HG03060 (cell line): ENCODE measurements around the gene CTNS.
A peak's percentile ranks its signal among the peaks of the same experiment; 100 is the strongest.

ENCODE experiments used
- ATAC-seq: cut with Tn5 transposase; IDR thresholded peaks from one replicate; pipeline ENCODE4 v1.9.1; 2021; ENCODE audit warnings: low read depth, moderate number of reproducible peaks; ENCODE audit not compliant: unreplicated experiment

The CTNS gene

DNA sequence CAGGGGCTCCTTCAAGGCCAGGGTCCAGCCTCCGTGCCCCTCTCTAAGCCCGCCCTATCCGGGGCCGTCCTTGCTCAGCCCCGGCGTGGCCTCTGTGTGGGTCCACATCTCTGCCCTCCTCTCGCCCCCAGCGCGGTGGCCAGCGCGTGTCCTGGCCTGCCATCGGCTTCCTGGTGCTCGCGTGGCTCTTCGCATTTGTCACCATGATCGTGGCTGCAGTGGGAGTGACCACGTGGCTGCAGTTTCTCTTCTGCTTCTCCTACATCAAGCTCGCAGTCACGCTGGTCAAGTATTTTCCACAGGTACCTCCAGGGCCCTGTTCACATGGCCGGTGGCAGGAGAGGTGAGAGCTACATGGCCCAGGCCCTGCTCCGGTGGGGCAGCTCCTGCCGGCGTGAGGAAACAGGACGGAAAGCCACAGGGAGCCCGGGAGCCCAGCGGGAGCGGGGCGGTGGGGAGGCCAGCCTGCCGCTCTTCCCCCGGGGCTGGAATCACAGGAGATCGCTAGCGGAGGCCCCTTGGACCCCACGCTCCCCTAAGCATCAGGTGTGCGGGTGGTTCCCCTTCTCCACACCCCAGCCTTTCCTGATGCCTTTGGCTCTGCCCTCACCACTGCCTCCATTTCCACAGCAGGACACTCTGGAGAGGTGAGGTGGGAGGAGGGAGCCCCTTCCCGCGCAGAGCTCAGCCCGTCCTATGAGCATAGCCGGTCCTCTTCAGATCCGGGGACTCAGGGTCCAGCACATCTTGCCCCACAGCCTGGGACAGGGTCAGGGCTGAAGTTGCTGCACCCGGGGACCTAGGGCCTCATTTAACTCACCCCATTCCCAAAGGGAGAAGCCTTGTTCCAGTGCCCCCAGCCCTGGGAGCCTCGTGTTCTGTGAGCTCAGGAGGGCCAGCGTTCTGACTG, 21.6 kb downstream of the CTNS start:
- ATAC-seq, result no peak

DNA sequence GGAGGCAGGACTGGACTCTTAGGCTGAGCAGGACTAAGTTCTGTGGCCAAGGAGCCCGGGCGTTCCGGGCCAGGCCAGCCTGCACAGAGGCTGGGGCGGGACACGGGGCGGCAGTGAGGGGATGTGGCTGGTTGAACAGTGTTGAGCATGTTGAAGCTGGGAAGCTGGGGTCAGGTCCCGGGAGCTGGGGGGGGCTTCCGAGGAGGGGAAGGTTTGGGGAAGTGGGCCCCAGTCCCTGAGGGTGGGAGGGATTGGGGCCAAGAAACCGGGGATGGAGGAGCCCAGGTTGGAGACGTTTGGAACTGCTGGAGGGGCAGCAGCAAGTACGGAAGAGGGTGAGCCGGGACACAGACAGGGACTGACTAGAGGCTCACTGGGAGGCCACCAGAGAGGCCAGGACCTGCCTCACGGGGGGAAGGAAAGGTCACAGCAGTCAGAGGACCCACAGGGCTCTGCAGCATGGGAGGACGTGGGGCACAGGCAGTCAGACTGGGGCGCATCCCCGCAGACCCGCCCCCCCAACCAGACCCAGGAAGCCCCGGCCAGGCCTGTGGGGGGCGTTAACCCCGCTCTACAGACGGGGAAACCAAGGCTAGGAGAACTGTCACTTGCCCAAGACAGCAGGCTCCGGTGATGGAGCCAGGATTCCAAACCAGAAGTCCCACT, 22.4 kb downstream of the CTNS start:
- no peak for ATAC-seq

DNA sequence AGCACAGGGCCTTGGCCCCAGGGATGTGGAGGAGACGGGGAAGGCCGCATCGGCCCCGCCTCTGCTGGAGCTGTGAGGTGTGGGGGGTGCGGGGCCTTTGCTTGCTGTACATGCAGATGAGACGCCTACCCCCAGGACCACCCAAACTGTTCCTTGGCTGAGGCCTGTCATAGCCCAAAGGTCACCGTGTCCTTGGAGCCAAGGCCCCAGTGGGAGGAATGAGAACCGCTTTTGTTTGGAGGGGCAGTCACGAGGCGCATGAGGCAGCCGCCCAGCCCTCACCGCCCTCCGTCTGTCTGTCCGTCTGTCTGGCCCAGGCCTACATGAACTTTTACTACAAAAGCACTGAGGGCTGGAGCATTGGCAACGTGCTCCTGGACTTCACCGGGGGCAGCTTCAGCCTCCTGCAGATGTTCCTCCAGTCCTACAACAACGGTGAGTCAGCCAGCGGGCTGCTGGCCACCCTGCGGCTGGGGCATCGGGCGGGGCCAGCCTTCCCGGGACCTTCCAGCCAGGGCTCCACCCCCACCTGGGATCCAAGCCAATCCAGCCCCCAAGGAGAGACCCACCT, 23.1 kb downstream of the CTNS start:
- no peak for ATAC-seq

DNA sequence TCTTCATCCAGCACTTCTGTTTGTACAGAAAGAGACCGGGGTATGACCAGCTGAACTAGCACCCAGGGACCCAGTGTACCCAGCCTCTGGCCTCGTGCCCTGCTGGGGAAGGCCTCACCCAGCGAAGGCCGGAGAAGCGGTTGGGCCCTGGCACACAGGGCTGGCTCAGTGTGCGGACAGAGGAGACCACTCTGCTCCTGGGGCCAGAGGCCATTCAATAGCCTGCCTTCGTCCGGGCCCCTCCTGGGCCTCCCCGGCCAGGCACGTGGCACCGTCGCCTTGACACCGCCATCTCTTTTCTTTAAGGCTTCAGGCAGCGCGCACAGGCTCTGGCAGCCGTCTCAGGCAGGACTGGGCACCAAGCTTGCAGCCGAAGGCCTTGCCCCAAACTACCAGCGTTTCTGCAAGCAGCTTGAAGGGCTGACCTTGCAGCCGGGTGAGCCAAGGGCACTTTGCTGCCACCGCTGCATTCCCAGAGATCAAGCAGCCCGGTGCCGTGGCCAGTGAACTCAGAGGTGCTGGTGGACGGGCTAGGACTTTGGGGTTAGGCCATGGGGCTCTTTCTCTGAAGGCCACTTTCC, 23.8 kb downstream of the CTNS start:
- ATAC-seq, result no peak

DNA sequence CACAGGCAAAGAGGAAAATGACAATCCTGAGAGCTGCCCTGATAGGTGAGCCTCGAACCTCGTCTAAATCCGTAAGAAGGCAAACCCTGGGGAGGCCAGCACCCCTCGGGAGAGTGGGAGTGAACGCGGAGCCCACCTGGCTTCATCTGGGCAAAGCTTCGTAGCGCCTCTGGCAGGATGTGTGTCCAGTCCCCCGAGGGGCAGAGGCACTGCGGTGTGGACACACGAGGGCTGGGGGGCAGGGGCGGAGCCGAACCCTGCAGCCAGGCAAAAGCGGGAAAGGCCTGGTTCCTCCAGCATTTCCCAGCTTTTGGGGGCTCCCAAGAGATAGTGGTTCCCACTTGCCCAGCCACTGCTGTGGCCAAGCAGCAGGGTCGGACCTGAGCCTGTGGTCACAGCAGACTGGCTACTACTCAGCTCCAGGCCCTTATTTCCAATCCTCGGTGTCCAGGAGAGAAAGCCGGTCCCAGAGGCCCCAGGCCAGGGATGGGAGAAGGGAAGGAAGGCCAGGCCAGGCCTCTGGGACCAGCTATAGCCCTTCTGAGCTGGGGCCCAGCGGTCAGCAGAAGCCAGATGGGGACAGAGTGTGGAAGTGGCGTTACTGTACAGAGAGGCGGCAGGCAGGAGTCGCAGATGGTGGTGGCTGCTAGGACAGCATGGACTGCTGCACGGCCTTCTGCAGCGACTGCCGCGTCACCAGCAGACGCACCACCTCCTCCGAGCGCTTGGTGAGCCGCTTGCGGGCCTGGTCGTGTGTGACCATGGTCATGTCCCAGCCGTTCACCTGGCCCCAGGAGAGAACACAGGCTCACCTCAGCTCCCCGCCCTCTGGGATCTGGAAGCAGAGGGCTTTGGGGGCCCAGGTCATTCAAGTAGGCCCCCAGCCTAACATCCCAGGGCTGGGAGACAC, 26.8 kb downstream of the CTNS start:
- no peak for ATAC-seq

DNA sequence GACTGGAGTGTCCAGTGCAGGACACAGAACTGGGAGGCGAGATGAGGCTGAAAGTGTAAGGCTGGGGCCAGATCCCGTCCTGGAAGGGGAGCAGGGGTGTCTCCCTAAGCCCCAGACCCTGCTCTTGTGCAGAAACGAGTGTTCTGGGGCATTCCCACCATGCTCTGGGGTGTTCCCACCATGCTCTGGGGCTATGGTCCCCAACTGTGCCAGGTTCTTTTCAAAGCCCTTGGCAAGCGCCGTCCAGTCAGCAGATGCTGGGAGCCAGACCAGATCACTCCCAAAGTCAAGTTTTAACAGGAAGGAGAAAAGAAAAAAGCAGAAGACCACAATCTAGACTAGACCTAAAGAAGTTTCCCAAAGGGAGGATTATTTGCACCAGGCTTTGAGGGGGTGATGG, 29.3 kb downstream of the CTNS start:
- ATAC-seq, result no peak

DNA sequence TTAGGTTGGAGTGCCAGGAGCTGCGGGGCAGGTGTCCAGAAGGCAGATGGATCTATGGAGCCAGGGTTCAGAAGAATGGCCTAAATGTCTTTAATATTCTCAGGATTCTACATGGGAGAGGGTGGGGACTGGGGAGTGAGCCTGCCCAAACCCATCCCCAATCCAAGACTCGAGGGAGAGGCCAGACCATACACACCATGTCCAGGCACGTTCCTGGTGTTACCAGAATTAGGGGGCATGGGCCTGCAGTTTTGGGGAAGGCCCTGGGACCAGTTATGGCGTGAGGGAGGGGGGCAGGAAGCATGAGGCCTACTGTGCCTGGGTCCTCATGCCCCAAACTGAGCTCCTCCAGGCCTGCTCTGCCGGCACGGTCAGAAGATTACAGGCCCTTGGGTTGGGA, 30.0 kb downstream of the CTNS start:
- ATAC-seq, result no peak

DNA sequence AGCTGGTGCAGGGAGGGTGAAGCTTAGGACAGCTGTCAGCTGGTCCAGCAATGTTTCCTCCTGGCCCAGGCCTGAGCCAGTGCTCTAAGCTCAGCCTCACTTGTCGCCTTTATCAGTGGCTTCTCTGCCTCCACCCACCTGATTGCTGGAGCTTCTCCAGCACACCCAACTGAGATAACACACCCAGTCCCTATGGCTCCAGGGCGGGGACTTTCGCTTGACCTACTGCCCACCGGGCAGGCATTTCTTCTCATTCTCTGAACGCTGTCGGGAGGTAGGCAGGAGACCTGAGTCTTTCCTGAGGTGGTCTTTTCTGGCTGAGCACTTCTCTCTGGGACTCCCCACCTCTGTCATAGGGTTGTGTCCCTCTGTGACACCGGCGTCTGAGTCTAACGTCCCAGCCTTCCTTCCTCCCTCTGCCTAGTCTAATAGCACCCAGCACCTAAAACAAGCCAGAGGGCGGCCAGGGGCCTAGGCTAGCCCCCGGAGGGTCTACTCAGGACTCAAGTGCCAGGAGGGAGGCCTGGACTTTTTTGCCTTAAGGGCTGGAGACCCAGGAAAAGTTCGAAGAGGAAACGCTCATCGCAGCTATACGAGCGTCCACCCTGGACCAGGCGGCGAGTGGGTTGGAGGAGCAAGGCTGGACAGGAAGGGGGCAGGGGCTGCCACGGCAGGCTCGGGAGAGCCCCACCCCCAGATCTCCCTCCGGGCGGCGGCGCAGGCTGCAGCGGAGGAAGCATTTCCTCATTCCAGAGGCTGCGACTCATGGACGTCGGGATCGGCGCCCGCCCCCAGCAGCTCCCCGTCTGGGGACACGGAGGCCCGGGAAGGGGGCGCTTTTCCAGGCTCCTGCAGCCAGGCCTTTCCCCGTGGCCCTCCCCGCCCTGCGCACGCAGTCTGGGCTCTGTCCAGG, 31.1 kb downstream of the CTNS start:
- ATAC-seq, result peak; percentile 6

DNA sequence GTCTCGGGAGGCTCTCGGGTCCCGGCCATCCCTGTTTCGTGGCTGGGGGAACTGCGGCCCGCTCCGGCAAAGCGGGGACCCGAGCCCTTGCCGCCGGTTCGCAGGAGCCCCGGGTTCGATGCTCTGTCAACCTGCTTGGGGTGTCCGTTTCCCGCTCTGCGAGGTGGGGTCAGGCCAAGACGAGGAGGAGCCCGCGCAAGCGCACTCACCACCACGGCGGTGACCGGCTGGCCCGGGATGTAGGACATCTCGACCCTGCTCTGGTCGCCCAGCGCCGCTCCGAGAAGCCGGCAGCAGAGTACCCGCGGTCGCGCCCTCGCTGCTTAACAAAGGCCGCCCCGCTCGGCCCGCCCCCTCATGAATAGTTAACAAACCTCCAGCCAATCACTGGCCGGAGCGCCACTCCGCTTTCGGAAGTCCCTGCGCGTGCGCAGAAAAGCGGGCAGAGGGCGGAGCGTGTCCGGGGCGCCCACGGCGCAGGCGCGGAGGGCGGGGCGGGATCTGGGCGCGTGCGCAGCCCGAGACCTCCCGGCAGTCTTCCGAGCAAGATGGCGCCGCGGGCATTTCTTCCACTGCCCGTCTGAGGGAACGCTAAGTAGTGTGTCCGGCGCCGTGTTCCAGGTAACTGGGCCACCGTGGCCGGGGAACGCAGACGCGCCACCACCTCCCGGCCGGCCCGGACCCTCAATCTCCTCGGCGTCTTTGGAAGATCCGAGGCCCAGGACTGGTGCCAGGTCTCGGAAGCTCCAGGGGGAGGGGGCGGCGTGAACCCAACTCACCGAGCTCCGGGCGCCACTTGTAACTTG, 31.9 kb downstream of the CTNS start, which contains the start of the genes EMC6 and TAX1BP3:
TSS of gene EMC6 (plus strand) at position 534 of the 806 bp plus-strand sequence. CDS start 335 bp downstream, outside the sequence.
TSS of gene TAX1BP3 (minus strand) at position 300 of the 806 bp plus-strand sequence. CDS start at position 248, 52 bp downstream.
- peak; percentile 87 for ATAC-seq

DNA sequence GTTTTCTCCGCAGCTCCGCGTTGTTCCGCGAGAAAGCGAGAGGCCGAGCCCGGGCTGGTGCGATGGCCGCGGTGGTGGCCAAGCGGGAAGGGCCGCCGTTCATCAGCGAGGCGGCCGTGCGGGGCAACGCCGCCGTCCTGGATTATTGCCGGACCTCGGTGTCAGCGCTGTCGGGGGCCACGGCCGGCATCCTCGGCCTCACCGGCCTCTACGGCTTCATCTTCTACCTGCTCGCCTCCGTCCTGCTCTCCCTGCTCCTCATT, 32.5 kb downstream of the CTNS start:
- no peak for ATAC-seq

DNA sequence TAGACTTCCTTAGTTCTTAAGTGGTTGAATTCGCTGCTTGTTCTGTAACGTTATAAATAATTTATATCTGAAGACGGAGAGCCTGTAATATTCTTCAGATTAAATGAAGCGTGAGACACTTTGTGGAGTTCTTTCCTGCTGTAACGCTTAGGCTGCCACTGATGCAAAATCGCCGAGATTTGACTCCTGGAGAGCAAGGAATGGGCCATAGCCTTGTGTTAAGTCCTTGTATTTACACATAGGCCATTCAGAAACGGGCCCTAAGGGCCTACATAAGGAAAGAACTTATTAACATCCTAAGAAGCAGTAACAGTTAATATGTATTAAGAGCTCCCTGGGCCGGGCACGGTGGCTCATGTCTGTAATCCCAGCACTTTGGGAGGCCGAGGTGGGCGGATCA, 33.0 kb downstream of the CTNS start:
- ATAC-seq, result no peak

DNA sequence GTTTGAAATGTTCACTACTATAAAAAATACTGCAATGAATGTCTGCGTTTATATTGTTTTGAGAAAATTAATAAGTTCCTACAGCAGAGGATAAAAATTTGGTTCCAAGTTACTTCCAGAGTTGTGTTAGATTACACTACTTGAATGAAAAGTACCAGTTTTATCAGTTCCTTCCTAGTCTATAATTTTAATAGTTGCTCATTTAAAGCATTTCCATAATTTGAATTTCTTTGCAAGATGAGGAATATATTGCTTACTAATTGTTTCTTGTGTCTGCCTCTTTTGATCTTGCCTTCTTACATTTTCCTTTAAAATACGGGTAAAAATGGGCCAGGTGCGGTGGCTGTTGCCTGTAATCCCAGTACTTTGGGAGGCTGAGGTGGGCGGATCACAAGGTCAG, 36.0 kb downstream of the CTNS start:
- ATAC-seq, result no peak

DNA sequence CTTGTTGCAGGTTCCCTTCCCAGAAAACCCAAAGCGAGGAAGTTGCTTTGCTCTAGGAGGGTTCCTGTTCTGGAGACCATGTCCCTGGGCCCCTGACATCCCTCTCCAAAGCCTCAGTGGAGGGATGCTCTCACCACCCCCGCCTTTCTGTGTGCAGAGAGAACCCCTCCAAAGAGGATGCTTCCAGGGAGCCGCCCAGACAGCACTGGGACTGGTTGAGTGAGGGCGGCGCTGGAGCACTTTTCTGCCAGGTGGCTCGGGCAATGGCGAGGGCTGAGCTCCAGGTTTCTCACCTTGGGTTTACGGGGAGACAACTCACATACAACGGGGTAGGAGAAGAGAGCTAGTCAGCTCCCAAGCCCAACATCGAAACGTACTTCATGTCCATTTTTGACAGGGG, 39.3 kb downstream of the CTNS start:
- no peak for ATAC-seq

DNA sequence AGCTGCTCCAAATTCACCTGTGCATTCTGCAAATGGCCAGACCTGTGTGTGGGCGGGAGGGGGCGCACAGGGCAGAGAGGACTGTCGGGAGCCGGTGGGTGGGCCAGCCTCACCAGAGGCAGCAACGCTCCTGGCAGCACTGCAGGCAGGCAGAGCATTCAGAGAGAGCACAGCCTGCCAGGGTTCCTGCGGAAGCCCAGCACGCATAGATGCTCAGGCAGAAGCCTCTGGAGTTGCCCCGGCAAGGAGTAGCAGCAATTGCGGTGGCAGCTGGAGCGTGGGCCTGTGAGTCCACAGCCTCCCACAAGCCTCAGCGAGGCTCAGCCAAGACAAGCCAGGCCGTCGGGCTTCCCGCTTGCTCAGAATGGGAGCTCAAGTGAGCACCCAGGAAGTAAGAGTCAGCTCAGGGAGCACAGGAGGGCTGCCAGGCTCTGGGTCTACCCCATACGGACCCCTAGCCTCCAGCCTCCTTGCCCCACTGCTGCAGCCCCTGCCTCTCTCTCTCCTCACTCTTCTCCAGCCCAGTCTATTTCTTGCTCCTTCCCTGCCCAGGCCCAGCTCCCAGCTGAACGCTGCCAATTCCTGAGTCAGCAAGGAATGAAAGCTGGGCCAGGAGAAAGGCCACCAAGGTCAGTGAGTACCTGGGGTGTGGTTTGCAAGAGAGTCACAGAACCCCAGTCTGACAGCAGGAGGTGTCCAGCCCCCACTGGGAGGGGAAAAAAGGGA, 41.7 kb downstream of the CTNS start:
- no peak for ATAC-seq

DNA sequence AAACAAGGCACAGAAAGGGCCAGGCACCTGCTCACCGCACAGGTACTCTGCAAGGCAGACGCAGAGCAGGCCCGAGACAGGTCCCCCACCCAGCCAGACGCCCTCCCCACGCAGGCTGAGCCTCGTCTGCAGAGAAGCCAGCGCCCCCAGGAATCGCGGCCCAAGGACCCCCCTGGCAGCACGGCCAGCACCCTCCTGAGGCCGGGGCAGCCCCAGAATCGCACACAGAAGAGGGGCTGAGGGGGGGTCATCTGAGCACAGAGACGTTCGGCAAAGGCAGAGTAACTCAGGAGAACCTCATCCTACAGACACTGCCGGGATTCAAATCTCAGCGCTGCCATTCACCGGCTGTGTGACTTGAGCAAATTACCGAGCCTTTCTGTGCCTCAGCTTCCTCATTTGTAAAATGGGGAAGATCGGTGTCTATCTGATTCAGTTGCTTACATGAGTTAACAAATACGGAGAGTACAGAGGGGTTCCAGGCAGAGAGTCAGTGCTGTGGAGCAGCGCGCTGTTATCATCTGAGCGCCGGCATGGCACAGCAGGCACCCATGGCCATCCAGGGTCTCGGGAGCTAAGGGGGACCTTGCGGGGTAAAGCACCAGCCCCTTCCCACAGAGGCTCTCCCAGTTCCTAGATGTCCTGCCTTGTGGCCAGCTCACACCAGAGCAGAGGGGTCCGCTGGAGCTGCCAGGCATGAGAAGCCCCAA, 42.4 kb downstream of the CTNS start:
- ATAC-seq, result no peak

DNA sequence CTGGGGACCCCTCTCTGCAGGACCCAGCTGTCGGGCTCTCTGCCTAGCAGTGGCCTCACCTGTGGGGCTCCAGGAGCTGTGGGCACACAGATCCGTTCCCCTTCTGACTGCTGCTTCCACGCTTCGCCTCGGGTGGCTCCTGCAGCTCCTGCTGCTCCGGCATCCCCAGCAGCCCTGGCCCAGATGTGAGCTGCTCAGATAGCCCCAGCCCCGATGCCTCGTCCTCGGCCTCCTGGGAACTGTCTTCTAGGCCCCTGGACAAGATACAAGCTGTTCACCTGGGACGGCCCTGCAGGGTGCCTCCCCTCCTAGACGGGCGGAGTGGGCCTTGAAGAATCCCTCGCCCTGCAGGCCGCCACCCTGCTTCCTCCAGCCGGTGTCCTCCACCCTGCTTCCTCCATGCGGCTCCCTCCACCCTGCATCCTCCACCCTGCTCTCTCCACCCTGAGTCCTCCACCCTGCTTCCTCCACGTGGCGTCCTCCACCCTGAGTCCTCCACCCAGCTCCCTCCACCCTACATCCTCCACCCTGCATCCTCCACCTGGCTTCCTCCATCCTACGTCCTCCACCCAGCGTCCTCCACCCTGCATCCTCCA, 43.1 kb downstream of the CTNS start:
- no peak for ATAC-seq

DNA sequence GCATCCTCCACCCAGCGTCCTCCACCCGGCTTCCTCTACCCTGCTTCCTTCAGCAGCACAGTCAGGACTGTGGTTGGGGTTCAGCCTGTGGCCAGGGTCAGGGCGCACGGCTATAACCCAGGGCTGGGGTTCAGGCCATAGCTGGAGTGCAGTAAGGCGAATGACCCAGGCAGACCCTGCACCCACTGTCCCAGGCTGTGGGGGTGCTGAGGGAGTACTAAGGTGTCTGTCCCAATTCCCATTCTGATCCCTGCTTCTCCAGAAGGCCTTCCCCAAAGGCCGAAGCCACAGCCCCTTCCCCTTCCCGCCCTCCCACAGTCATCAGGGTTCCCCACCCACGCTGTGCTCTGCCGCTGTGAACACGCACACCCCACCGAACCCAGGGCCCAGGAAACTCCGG, 44.5 kb downstream of the CTNS start:
- ATAC-seq, result no peak
